HG02885 (cell line): Measurements from ENCODE around the gene CLTCL1.
"Not testable (repeated sequence)": the region's sequence is repeated elsewhere in the genome, so short reads cannot be mapped to it uniquely, and the experiment has no call there.

Experiments
- ATAC-seq: cut with Tn5 transposase; IDR thresholded peaks from one replicate; pipeline ENCODE4 v1.9.1; 2021; ENCODE audit warnings: mild to moderate bottlenecking; ENCODE audit not compliant: unreplicated experiment, poor library complexity

Gene CLTCL1

GRCh38 chr22:19256362-19256761 is 35.2 kb downstream of the CLTCL1 start:
- not testable (repeated sequence) for ATAC-seq

- ATAC-seq, result no peak
Measured at GRCh38 chr22:19253143-19253542, 38.4 kb downstream of the CLTCL1 start.

GRCh38 chr22:19244600-19245352 is 46.7 kb downstream of the CLTCL1 start:
- ATAC-seq, result no peak

GRCh38 chr22:19242699-19243098 is 48.8 kb downstream of the CLTCL1 start:
- no peak for ATAC-seq

- ATAC-seq, result no peak
Measured at GRCh38 chr22:19241593-19241906, 50.0 kb downstream of the CLTCL1 start.

- ATAC-seq, result no peak
Measured at GRCh38 chr22:19240813-19241592, 50.5 kb downstream of the CLTCL1 start.

- no peak for ATAC-seq
Measured at GRCh38 chr22:19239464-19239863, 52.1 kb downstream of the CLTCL1 start.

GRCh38 chr22:19238900-19239299 is 52.6 kb downstream of the CLTCL1 start:
- no peak for ATAC-seq

GRCh38 chr22:19235874-19236273 is 55.6 kb downstream of the CLTCL1 start:
- no peak for ATAC-seq

- no peak for ATAC-seq
Measured at GRCh38 chr22:19234126-19234896, 57.2 kb downstream of the CLTCL1 start.

- no peak for ATAC-seq
Measured at GRCh38 chr22:19233189-19233661, 58.3 kb downstream of the CLTCL1 start.

GRCh38 chr22:19232623-19233022 is 58.9 kb downstream of the CLTCL1 start:
- no peak for ATAC-seq

GRCh38 chr22:19231986-19232385 is 59.5 kb downstream of the CLTCL1 start:
- no peak for ATAC-seq

- no peak for ATAC-seq
Measured at GRCh38 chr22:19229600-19229999, 61.9 kb downstream of the CLTCL1 start.

- ATAC-seq, result no peak
Measured at GRCh38 chr22:19228179-19228578, 63.3 kb downstream of the CLTCL1 start.

GRCh38 chr22:19226428-19226827 is 65.1 kb downstream of the CLTCL1 start:
- no peak for ATAC-seq

GRCh38 chr22:19225560-19225959 is 66.0 kb downstream of the CLTCL1 start:
- ATAC-seq, result no peak

GRCh38 chr22:19224985-19225384 is 66.5 kb downstream of the CLTCL1 start:
- ATAC-seq, result no peak

- ATAC-seq, result no peak
Measured at GRCh38 chr22:19224557-19224956, 67.0 kb downstream of the CLTCL1 start.

GRCh38 chr22:19223617-19224016 is 67.9 kb downstream of the CLTCL1 start:
- no peak for ATAC-seq

- ATAC-seq, result no peak
Measured at GRCh38 chr22:19223110-19223509, 68.4 kb downstream of the CLTCL1 start.
